ENCODE results near the gene NTRK2. TPM values are rescaled to one million over a fixed set of nuclear protein-coding genes. Genes with fewer than 3 reads are reported as not detected.

NTRK2 gene
- total RNA-seq, 1 donor from 2014 or later: 3.8 TPM

DNA sequence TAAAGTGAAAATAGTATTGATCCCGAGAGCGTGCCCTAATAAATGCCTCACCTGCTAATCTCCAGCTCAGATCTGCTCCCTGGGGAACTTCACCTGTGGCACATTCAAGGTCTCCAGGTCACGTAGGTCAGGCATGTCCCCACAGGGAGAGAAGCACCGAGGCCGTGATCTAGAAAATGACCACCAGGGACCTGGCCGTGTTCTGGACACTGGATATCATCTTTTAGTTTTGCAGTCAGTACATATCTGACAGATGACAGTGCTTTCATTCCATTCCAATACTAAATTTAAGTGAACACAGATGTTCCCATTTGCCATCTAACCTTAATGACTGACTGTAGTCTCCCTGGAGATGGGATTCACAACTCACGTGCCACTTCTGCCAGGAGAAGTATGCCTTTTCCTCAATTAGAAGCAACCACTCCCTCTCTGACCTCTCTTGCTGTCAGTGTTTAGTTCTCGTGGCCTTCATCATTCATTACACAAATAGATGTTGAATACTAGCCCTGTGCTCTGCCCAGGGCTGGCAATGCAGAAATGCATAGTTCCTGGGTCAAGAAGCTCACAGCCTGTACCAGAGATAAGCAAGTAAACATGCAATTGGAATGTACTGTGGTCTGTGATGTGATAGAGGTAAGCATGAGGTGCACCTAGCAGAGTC lies 276.5 kb downstream of the NTRK2 start:
- intact Hi-C loops (cut with micrococcal nuclease): no loop called here
- H3K9me3 ChIP-seq (replicated peaks): no peaks in the 10 kb centered on the region
- H3K4me3 ChIP-seq: no peak overlapping the region
- TF ChIP-seq CTCF (IDR thresholded peaks at IDR 0.05; ENCODE audit: borderline replicate concordance): no peak
- peaks cover 42% of the 10 kb centered on the region for H3K4me1 ChIP-seq
- DNase-seq: no peak
- no peaks in the 10 kb centered on the region for H3K36me3 ChIP-seq
- no peaks in the 10 kb centered on the region for H3K27me3 ChIP-seq (ENCODE audit: low read depth)
- H3K27ac ChIP-seq (replicated peaks): peak overlapping the region; percentile 56

- Histone ChIP-seq H3K4me3 (no peak overlapping the region), H3K27me3 (ENCODE audit: low read depth) (no peaks in the 10 kb centered on the region), H3K36me3 (no peaks in the 10 kb centered on the region), H3K27ac (replicated peaks) (peak overlapping the region; percentile 56), H3K4me1 (peaks cover 43% of the 10 kb centered on the region), H3K9me3 (replicated peaks) (no peaks in the 10 kb centered on the region)
- DNase-seq: peak; percentile 16
- intact Hi-C loops (cut with micrococcal nuclease): no loop called here
- TF ChIP-seq CTCF (IDR thresholded peaks at IDR 0.05; ENCODE audit: borderline replicate concordance): no peak
These were observed 278.0 kb downstream of the NTRK2 start for GRCh38 chr9:84947412-84947972.

DNA sequence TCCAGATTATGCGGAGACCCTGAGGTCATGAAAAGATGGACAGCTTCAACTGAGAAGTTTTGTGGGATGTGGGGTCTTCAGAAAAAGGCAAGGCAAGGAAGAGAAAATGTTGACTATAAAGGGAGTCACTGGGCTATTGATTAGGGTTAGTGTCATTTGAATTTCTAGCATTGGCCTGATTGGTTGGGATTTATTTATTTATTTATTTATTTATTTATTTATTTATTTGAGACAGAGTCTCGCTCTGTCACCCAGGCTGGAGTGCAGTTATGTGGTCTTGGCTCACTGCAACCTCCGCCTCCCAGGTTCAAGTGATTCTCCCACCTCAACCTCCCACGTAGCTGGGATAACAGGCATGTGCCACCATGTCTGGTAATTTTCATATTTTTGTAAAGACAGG lies 279.7 kb downstream of the NTRK2 start:
- H3K4me1 ChIP-seq: peaks cover 53% of the 10 kb centered on the region
- intact Hi-C loops (cut with micrococcal nuclease): no loop called here

DNA sequence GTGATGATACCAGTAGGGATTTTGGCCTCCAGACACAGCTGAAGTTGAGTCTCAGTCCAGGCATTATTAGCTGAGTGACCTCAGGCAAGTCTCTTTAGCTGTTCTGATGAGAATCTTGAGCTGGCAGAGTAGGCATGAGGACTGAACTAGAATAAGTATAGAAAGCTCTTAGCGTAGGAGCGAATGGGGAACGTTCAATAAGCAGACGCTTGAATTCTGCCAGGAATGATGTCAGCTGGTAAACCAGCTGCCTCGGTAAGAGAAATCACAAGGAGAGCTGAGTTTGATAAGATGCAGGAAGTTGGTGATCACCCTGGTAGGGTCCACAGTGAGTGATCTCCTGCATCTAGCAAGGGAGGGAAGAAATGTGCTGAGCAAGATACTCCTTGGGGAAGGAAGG lies 280.4 kb downstream of the NTRK2 start:
- no peak for TF ChIP-seq CTCF (IDR thresholded peaks at IDR 0.05; ENCODE audit: borderline replicate concordance)
- intact Hi-C loops (cut with micrococcal nuclease): loop anchor here (10.0 kb wide), 1 partner anchor 255 kb away; no protein-coding TSS in a partner anchor
- H3K27ac ChIP-seq (replicated peaks): no peak overlapping the region
- H3K4me3 ChIP-seq: no peak overlapping the region
- no peaks in the 10 kb centered on the region for H3K9me3 ChIP-seq (replicated peaks)
- peaks cover 55% of the 10 kb centered on the region for H3K4me1 ChIP-seq
- peaks cover 7% of the 10 kb centered on the region for H3K27me3 ChIP-seq (ENCODE audit: low read depth)
- no peaks in the 10 kb centered on the region for H3K36me3 ChIP-seq
- DNase-seq: no peak

More for the DNA sequence above, 279.7 kb downstream of the NTRK2 start:
- DNase-seq: no peak
- Histone ChIP-seq H3K36me3 (no peaks in the 10 kb centered on the region), H3K27ac (replicated peaks) (no peak overlapping the region), H3K9me3 (replicated peaks) (no peaks in the 10 kb centered on the region), H3K27me3 (ENCODE audit: low read depth) (no peaks in the 10 kb centered on the region), H3K4me3 (no peak overlapping the region)
- TF ChIP-seq CTCF (IDR thresholded peaks at IDR 0.05; ENCODE audit: borderline replicate concordance): no peak

- no peaks in the 10 kb centered on the region for H3K9me3 ChIP-seq (replicated peaks)
- H3K4me3 ChIP-seq: no peak overlapping the region
- H3K27ac ChIP-seq (replicated peaks): no peak overlapping the region
- TF ChIP-seq CTCF (IDR thresholded peaks at IDR 0.05; ENCODE audit: borderline replicate concordance): no peak
- peaks cover 16% of the 10 kb centered on the region for H3K27me3 ChIP-seq (ENCODE audit: low read depth)
- H3K4me1 ChIP-seq: peaks cover 49% of the 10 kb centered on the region
- intact Hi-C loops (cut with micrococcal nuclease): loop anchor here (10.0 kb wide), 1 partner anchor 256 kb away; no protein-coding TSS in a partner anchor
- no peak for DNase-seq
- no peaks in the 10 kb centered on the region for H3K36me3 ChIP-seq
These were observed 281.6 kb downstream of the NTRK2 start for GRCh38 chr9:84950879-84951811.

Measured in left ventricle myocardium inferior (tissue), 1 donor.